Pancreas (tissue), 10 donors: ENCODE measurements around the gene MYBPH. TPM values are rescaled to one million over a fixed set of nuclear protein-coding genes. Genes with fewer than 3 reads are reported as not detected.

ENCODE experiments used
- ATAC-seq, 4 donors: fragments of 200-7000 bp; cut with Tn5 transposase; one replicate each; pipeline versions ENCODE4 v1.8.0 to v1.9.1; 2020; ENCODE audit warnings: mild to moderate bottlenecking in 4 of 4, moderate library complexity in 4 of 4
- DNase-seq, 6 donors: peaks; one replicate each; pipeline ENCODE4 v3.0.0-alpha.2; 2020
- FAIRE-seq: peaks from 2 replicates; lab custom pipeline; 2012; peaks lifted over from hg19 to GRCh38; lab: Jason Lieb, UNC
- H3K27ac ChIP-seq, 4 donors: fragments of 200-600 bp; sonication (generic); 1 replicate in 3 of 4; 2 replicates in 1 of 4; pipeline versions ENCODE4 v1.5.0 to v1.8.0; 2020
- H3K27me3 ChIP-seq, 4 donors: fragments of 200-600 bp; one replicate each; pipeline ENCODE4 v1.8.0; 2021
- H3K36me3 ChIP-seq, 3 donors: fragments of 200-600 bp; sonication (generic) in 1 of 3; one replicate each; pipeline versions ENCODE4 v1.5.0 to v1.8.0; 2020 to 2021
- H3K4me1 ChIP-seq, 3 donors: fragments of 200-600 bp; one replicate each; pipeline ENCODE4 v1.8.0; 2021
- H3K4me3 ChIP-seq, 4 donors: fragments of 200-600 bp; sonication (generic) in 2 of 4; one replicate each; pipeline versions ENCODE4 v1.5.0 to v1.8.0; 2020 to 2021
- H3K9me3 ChIP-seq, 4 donors: fragments of 200-600 bp; one replicate each; pipeline ENCODE4 v1.8.0; 2021
- CTCF ChIP-seq, 4 donors: fragments of 200-600 bp; sonication (generic) in 3 of 4; IDR thresholded peaks; one replicate each; pipeline versions ENCODE4 v1.5.0 to v1.8.0; 2021; ENCODE audit warnings: antibody characterized with exemption in 4 of 4
- WGBS, 2 donors: extraction: QIAGEN DNeasy Blood & Tissue Kit; methylation state at CpG; one replicate each; pipeline ENCODE4 v1.1.7; 2013; 5-methylcytosine and 5-hydroxymethylcytosine counted together
- intact Hi-C, 3 donors: fragments of 100-400 bp; cut with DNase I; formaldehyde crosslinking; loops; one replicate each; pipeline versions ENCODE4 v1.11.1 to v1.14.2; 2022
- polyA plus RNA-seq, 2 donors: library from polyadenylated mRNA; stranded (reverse); fragments of 200-250 nt; gene quantifications; one replicate each; pipeline ENCODE4 v1.2.3, GENCODE V29; 2013
- total RNA-seq, 6 donors: library from RNA; stranded (reverse); fragmentation: NEBNext Ultra II Directional in 4 of 6; extraction: Animal tissue kit (Norgen Biotek cat#: 25700) in 4 of 6; gene quantifications; one replicate each; pipeline versions ENCODE4 v1.2.1 to v1.2.4, GENCODE V29; 2021 to 2023
- donor health status: healthy with polysubstance abuse.
- donor health status: DM: no; HTN: no; CAD: no; lungs with moderate emphysema.
- donor health status: DM: no; HTN: no; CAD: no.
- donor health status: control.
- donor health status: control.
- donor health status: Bipolar disorder and iron deficiency.
- donor health status: DM: yes; HTN: yes; CAD: no.
- donor health status: DM: no; HTN: no; CAD: no.
- donor health status: DM: no; HTN: no; CAD: no.
- donor health status: DM: yes; HTN: yes; CAD: no.

MYBPH gene
- total and polyA plus RNA-seq, 8 donors: not detected

GRCh38 chr1:203186446-203187303, 11.0 kb upstream of the MYBPH start, which contains the start of gene CHI3L1:
TSS of gene CHI3L1 (minus strand) at chr1:203186704. CDS start at chr1:203186623, 81 bp downstream.
- Histone ChIP-seq H3K27ac (peak within 1 kb of the TSS in 3 of 4 donors; percentile 19 to 55 (median 50)), H3K4me1 (no peaks in the 10 kb centered on the region), H3K4me3 (no peak within 1 kb of the TSS), H3K36me3 (no peaks in the 10 kb centered on the region), H3K27me3 (no peaks in the 10 kb centered on the region), H3K9me3 (no peaks in the 10 kb centered on the region)
- ATAC-seq (peak; percentile 69 to 83 (median 73)), DNase-seq (peak in 2 of 6 donors; percentile 22 to 23), FAIRE-seq (no peak)
- intact Hi-C loops: no loop called here
- WGBS, 2 donors: 31 to 37% methylated on average over 14 of the region's 14 CpGs
- no peak for TF ChIP-seq CTCF (IDR thresholded peaks at IDR 0.05)

- peak overlapping the region in 2 of 4 donors; percentile 19 to 50 for H3K27ac ChIP-seq
- no peaks in the 10 kb centered on the region for H3K4me1 ChIP-seq
- FAIRE-seq (no peak), ATAC-seq (no peak), DNase-seq (no peak)
- TF ChIP-seq CTCF (IDR thresholded peaks at IDR 0.05): no peak
- no peaks in the 10 kb centered on the region for H3K36me3 ChIP-seq
- 79 to 82% methylated on average over 5 of the region's 5 CpGs for WGBS, 2 donors
- intact Hi-C loops: no loop called here
- no peak overlapping the region for H3K4me3 ChIP-seq
- no peaks in the 10 kb centered on the region for H3K27me3 ChIP-seq
- no peaks in the 10 kb centered on the region for H3K9me3 ChIP-seq
Observed at GRCh38 chr1:203186091-203186445, 10.4 kb upstream of the MYBPH start.

GRCh38 chr1:203185585-203185984, 10.0 kb upstream of the MYBPH start:
- DNase-seq (no peak), ATAC-seq (no peak), FAIRE-seq (no peak)
- H3K4me1 ChIP-seq: no peaks in the 10 kb centered on the region
- H3K27ac ChIP-seq: peak overlapping the region in 1 of 4 donors; percentile 19
- WGBS, 2 donors: 81 to 89% methylated on average over 4 of the region's 4 CpGs
- H3K4me3 ChIP-seq: no peak overlapping the region
- no peaks in the 10 kb centered on the region for H3K36me3 ChIP-seq
- intact Hi-C loops: no loop called here
- H3K9me3 ChIP-seq: no peaks in the 10 kb centered on the region
- no peaks in the 10 kb centered on the region for H3K27me3 ChIP-seq
- TF ChIP-seq CTCF (IDR thresholded peaks at IDR 0.05): no peak

- intact Hi-C loops: no loop called here
- Histone ChIP-seq H3K4me1 (no peaks in the 10 kb centered on the region), H3K36me3 (no peaks in the 10 kb centered on the region), H3K9me3 (no peaks in the 10 kb centered on the region), H3K27ac (no peak overlapping the region), H3K4me3 (no peak overlapping the region), H3K27me3 (no peaks in the 10 kb centered on the region)
- TF ChIP-seq CTCF (IDR thresholded peaks at IDR 0.05): no peak
- no peak for DNase-seq
- 85 to 89% methylated on average over 10 of the region's 10 CpGs for WGBS, 2 donors
- ATAC-seq: no peak
- no peak for FAIRE-seq
Observed at GRCh38 chr1:203185061-203185461, 9.4 kb upstream of the MYBPH start.

GRCh38 chr1:203184467-203184866, 8.8 kb upstream of the MYBPH start:
- no peaks in the 10 kb centered on the region for H3K9me3 ChIP-seq
- H3K36me3 ChIP-seq: no peaks in the 10 kb centered on the region
- 67 to 91% methylated on average over 4 of the region's 4 CpGs for WGBS, 2 donors
- no peak for TF ChIP-seq CTCF (IDR thresholded peaks at IDR 0.05)
- no peak overlapping the region for H3K27ac ChIP-seq
- H3K4me1 ChIP-seq: no peaks in the 10 kb centered on the region
- FAIRE-seq (no peak), DNase-seq (no peak), ATAC-seq (no peak)
- no peaks in the 10 kb centered on the region for H3K27me3 ChIP-seq
- intact Hi-C loops: no loop called here
- no peak overlapping the region for H3K4me3 ChIP-seq
